Lower leg skin (tissue), 3 donors: ENCODE results near the gene TRIM22.

ENCODE experiments used
- POLR2A ChIP-seq, 2 donors: fragments of 450-650 bp; IDR thresholded peaks; one replicate each; pipeline ENCODE4 v1.6.1; 2016 to 2017; ENCODE audit warnings: antibody characterized with exemption in 2 of 2, mild to moderate bottlenecking in 1 of 2, moderate library complexity in 1 of 2
- TF ChIP-seq, protein P1 (sequence below), 3 donors: fragments of 450-650 bp; IDR thresholded peaks; one replicate each; pipeline ENCODE4 v1.5.1; 2016; ENCODE audit warnings: antibody characterized with exemption in 3 of 3, mild to moderate bottlenecking in 3 of 3, moderate library complexity in 2 of 3

- TF ChIP-seq, protein P1, sequence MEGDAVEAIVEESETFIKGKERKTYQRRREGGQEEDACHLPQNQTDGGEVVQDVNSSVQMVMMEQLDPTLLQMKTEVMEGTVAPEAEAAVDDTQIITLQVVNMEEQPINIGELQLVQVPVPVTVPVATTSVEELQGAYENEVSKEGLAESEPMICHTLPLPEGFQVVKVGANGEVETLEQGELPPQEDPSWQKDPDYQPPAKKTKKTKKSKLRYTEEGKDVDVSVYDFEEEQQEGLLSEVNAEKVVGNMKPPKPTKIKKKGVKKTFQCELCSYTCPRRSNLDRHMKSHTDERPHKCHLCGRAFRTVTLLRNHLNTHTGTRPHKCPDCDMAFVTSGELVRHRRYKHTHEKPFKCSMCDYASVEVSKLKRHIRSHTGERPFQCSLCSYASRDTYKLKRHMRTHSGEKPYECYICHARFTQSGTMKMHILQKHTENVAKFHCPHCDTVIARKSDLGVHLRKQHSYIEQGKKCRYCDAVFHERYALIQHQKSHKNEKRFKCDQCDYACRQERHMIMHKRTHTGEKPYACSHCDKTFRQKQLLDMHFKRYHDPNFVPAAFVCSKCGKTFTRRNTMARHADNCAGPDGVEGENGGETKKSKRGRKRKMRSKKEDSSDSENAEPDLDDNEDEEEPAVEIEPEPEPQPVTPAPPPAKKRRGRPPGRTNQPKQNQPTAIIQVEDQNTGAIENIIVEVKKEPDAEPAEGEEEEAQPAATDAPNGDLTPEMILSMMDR (IDR thresholded peaks at IDR 0.05) = no peak
- no peak for TF ChIP-seq POLR2A (IDR thresholded peaks at IDR 0.05)
Measured at GRCh38 chr11:5700421-5701054, 10.9 kb downstream of the TRIM22 start.
